ENCODE data around the gene PIEZO2.

DNA sequence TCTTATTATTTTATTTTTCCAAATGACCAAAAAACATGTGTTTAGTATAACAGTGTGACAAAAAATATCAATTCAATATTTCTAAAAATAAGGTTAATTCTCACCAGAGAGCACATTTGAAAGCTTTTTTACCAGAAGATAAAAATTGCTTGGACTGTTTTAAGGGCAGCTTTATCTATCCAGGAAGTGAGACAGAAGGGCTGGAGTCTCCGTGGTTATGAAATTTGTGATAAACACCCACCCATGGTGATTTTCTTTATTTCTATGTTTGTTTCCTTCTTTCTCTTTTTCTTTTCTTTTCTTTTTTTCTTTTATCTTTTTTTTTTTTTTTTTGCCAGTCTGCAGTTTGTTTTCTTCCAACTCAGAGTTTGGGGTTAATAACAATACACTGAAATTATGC is 298.5 kb downstream of the PIEZO2 start:
- TF ChIP-seq CTCF (IDR thresholded peaks at IDR 0.05), result no peak
- no peak for TF ChIP-seq POLR2AphosphoS5 (IDR thresholded peaks at IDR 0.05)

Measured in breast epithelium (tissue), 3 donors.